Activated CD4-positive, CD25-positive, alpha-beta regulatory T cell (primary cell): Measurements from ENCODE around the gene GDF3.

Experiments used
- DNase-seq, 4 experiments: peaks; one replicate each; lab custom pipeline; 2025; lab: John Stamatoyannopoulos, UW

GDF3 gene

DNA sequence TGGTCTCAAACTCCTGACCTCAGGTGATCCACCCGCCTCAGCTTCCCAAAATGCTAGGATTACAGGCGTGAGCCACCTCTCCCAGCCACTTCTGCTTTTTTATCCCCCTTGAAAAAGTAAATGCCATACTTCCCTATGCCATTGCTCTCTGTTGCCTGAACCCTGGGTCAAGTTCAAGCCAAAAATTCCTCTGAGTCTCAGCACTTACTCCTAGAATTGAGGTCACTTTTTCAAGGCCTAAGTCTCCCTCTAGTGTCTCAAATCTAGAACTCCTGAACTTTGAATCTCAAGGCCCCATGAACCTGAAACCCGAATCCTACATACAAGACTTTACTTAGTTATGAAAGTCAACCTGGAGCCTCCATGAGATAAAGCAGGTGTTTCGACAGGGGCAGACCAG is 28.4 kb downstream of the GDF3 start:
- no peak for DNase-seq

DNA sequence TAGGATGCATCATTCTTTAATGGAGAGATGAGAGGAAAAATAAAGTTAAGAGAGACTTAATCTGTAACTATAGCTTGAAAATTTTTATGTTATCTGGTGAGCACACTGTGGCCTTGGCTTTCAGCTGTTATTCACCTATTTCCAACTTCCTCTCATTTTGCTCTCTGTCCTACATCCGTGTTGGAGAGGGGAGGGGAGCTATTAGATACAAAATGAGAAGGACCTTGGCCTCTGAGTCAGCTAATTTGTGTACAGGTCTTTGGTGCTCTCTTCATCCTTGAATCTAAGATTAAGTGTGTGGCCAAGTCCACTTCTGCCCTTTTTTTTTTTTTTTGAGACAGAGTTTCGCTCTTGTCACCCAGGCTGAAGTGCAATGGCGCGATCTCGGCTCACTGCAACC is 29.0 kb downstream of the GDF3 start:
- DNase-seq, result no peak

DNA sequence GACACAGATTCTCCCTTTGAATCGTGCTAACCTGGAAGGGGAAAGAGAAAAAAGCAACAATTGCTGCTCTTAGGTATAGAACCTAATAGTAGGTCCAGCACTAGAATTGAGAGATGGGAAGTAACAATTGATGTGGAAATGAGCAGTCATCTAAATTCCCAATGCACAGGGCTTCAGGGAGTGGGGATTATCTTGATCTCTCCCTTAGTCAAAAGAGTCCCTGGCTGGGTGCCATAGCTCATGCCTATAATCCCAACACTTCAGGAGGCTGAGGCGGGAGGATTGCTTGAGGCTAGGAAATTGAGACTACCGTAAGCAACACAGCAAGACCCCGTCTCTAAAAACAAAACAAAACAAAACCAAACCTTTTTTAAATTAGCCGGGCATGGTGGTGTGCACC is 33.8 kb downstream of the GDF3 start:
- no peak for DNase-seq

DNA sequence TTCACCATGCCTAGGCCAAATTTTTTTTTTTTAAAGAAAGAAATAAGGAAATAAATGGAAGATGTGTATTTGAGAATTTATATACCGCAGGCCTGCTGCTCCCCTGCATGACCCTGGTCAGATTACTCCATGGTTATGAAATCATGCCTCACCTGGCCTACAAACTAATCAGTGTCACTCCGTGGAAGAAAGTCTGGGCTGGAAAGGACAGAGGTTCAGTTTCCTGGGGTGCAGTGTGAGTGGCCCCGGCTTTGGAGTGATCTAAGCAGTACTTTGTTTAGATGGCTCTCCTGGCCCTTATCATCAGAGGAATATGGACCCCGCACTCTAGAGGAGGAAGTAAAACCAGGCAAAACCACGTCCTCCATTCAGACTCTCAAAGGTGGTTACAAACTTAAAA is 39.5 kb downstream of the GDF3 start:
- no peak for DNase-seq

DNA sequence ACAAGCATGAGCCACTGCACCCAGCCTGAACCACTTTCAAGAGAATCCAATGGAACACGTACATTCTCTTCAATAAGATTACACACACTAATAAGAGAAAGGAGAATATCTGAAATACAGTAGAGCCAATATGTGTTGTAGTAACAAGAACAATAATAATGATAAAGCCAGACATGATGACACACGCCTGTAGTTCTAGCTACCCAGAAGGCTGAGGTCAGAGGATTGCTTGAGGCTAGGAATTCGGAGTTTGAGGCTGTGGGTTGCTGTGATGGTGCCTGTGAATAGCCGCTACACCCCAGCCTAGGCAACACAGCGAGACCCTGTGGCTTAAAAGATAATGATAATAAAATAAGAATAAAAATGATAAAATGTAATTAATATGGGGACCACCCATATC is 45.5 kb downstream of the GDF3 start:
- DNase-seq, result no peak

DNA sequence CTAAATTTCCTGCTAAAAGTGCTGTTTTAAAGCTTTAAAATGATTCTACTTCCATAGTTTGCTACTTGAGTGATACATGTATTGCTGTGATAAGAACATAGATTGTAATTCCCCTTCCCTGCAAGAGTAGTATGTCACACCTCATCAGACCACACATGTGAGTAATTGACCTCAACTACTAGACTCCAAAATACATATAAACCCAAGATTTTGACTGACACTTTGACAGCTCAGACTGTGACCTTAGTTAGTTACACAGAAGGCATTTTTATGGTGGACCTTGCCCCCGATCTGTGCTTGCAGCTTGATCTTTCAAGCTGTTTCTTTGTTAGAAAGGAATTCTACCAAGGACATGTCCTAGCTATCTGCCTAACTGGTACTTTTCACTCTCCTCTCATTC is 48.5 kb downstream of the GDF3 start:
- no peak for DNase-seq

DNA sequence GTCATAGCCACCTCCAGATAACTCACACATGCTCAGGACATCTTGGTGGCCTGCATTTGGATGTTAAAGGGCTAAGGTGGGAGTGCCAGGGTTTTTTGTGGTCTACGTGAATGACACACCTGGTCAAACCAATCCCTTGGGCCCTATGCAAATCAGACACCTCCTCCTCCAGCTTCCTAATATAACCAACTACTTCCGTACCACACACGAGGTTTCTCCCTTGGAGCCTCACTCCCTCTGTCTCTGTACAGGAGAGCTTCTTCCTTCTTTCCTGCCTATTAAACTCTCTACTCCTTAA is 49.4 kb downstream of the GDF3 start:
- no peak for DNase-seq

DNA sequence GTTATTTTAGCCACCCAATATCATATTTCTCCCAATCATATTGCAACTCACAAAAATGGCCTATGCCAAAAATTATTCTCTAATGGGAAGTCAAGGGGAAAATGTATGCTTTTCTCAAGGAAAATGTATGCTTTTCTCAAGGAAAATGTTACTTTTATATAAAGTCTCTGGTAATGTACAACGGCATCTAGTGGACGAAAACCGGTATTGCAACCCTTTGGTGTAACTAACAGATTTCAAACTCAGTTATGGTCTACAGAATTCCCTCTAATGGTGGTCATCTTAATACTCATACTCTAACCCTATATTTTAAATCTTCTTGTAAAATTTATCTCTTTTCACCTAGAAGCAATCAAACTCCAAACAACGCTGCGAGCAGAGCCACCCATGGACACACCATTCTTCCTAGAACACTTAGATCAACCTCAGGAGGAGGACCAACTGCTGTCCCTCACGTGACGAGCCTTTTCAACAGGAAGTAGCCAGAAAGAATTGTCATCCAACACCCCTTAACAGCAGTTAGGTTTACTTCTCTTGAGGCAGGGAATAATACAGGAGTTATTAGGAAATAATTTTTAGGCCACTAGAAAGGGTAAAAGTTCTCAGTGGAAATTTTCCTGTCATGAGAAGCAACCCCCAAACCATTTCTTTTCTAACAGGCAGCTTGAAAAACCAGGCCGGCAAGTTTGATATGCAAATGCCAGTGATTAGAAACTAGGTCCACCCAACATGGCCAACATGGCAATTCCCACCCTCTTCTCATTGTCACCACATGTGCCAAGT is 50.0 kb downstream of the GDF3 start:
- no peak for DNase-seq

DNA sequence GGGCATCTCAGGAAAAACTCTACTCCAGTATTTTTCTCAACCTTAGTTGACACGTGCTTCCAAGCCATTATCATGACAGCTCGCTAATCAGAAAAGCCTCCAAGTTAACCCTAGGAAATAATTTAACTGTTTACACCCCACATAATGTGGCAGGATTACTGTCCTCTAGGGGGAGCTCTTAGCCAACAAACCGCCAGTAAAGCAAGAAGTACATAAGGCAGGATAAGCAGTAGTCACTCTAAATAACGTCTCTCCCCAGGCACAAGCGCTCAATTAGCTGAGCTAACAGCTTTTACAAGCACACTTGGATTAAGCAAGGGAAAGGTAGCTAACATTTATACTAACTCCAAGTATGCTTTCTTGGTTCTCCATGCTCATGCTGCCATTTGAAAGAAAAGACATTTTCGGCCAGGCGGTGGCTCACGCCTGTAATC is 52.7 kb downstream of the GDF3 start:
- no peak for DNase-seq

DNA sequence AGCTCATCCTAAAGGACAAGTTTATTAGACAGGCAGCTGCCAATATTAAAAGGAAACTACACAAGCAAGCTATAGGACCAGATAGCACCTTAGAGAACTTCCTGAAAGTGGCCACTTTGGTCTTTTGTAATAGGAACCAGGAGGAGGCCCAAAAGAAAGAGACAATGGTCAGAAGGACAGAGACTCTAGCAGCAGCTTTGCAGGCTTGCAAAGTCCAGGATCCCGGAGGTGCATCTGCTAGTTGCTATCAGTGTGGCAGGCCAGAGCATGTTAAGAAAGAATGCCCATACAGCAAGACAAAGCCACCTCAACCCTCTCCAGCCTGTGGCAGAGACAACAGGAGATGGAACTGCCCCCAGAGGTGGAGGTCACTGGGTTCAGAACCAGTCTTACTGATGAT is 53.3 kb downstream of the GDF3 start:
- no peak for DNase-seq

DNA sequence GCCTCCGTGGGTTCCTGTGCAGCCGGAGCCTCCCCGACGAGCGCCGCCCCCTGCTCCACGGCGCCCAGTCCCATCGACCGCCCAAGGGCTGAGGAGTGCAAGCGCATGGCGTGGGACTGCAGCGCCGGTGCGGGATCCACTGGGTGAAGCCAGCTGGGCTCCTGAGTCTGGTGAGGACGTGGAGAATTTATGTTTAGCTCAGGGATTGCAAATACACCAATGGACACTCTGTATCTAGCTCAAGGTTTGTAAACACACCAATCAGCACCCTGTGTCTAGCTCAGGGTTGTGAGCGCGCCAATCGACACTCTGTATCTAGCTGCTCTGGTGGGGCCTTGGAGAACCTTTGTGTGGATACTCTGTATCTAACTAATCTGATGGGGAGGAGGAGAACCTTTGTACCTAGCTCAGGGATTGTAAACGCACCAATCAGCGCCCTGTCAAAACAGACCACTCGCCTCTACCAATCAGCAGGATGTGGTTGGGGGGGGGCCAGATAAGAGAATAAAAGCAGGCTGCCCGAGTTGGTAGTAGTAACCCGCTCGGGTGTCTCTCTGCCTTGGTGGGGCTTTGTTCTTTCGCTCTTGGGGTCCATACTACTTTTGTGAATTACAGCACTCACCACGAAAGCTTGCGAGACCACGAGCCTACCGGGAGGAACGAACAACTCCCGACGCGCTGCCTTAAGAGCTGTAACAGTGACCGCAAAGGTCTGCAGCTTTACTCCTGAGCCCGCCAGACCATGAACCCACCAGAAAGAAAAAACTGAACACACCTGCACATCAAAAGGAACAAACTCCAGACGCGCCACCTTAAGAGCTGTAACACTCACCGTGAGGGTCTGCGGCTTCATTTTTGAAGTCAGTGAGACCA is 55.2 kb downstream of the GDF3 start:
- DNase-seq, result peak in 2 of 4 experiments; percentile 14 to 17
